Gastrocnemius medialis (tissue), 4 donors: Measurements from ENCODE around the gene MT1A. TPM values are rescaled to one million over a fixed set of nuclear protein-coding genes. Genes with fewer than 3 reads are reported as not detected.
A peak's percentile ranks its signal among the peaks of the same experiment; 100 is the strongest.

Experiments
- ATAC-seq, 2 donors: fragments of 150-250 bp; one replicate each; pipeline ENCODE4 v1.9.1; 2016
- DNase-seq, 2 donors: peaks; one replicate each; pipeline ENCODE4 v3.0.0-alpha.2; 2019
- H3K27ac ChIP-seq, 4 donors: fragments of 200-600 bp; sonication (generic); 1 replicate in 1 of 4; 2 replicates in 3 of 4; pipeline ENCODE4 v1.5.1; 2016 to 2018; ENCODE audit warnings: mild to moderate bottlenecking in 2 of 4, moderate library complexity in 1 of 4
- H3K27me3 ChIP-seq, 3 donors: fragments of 200-600 bp; sonication (generic) in 2 of 3; 1 replicate in 1 of 3; 2 replicates in 2 of 3; pipeline versions ENCODE4 v1.5.1 to v1.6.0; 2016 to 2019; ENCODE audit warnings: mild to moderate bottlenecking in 1 of 3, moderate library complexity in 1 of 3
- H3K36me3 ChIP-seq, 2 donors: fragments of 200-600 bp; sonication (generic) in 1 of 2; one replicate each; pipeline ENCODE4 v1.5.1; 2017 to 2018
- H3K4me1 ChIP-seq, 2 donors: fragments of 200-600 bp; sonication (generic) in 1 of 2; one replicate each; pipeline ENCODE4 v1.5.1; 2016 to 2017; ENCODE audit warnings: mild to moderate bottlenecking in 2 of 2
- H3K4me3 ChIP-seq, 4 donors: fragments of 200-600 bp; sonication (generic) in 3 of 4; 1 replicate in 1 of 4; 2 replicates in 3 of 4; pipeline ENCODE4 v1.5.1; 2016 to 2019; ENCODE audit warnings: mild to moderate bottlenecking in 2 of 4
- H3K9me3 ChIP-seq, 3 donors: fragments of 200-600 bp; sonication (generic) in 2 of 3; 1 replicate in 1 of 3; 2 replicates in 2 of 3; pipeline ENCODE4 v1.5.1; 2016 to 2019
- CTCF ChIP-seq, 5 experiments: fragments of 450-650 bp in 3 of 5; fragments of 200-600 bp in 2 of 5; sonication (generic) in 2 of 5; IDR thresholded peaks in 4 of 5; conservative IDR thresholded peaks in 1 of 5; 1 replicate in 4 of 5; 2 replicates in 1 of 5; pipeline ENCODE4 v1.5.1; 2016 to 2019; ENCODE audit warnings: antibody characterized with exemption in 5 of 5, mild to moderate bottlenecking in 3 of 5, moderate library complexity in 3 of 5
- POLR2A ChIP-seq, 2 donors: fragments of 450-650 bp; IDR thresholded peaks; one replicate each; pipeline ENCODE4 v1.6.1; 2017; ENCODE audit warnings: antibody characterized with exemption in 2 of 2, mild to moderate bottlenecking in 2 of 2, moderate library complexity in 2 of 2
- in situ Hi-C, 4 donors: fragments of 200-750 bp; cut with MboI; loops; one replicate each; pipeline versions ENCODE4 v1.15.0 to v1.8.0; 2017; ENCODE audit warnings: low sequenced_read_pairs in 4 of 4
- intact Hi-C: fragments of 100-400 bp; cut with DNase I; formaldehyde crosslinking; loops from one replicate; pipeline ENCODE4 v1.15.1; 2023; ENCODE audit warnings: low total_unique reads
- total RNA-seq, 4 donors: library from RNA; depleted of rRNA; stranded (reverse); fragments of >200 nt; gene quantifications; one replicate each; pipeline versions ENCODE4 v1.1.0 to v1.2.3, GENCODE V29; 2016

MT1A gene
- total RNA-seq, 4 donors from 2014 or later: 17.3 to 34.9 (median 20.2) TPM; not detected in 1

- peak overlapping the region; percentile 89 to 94 (median 91) for H3K27ac ChIP-seq
- H3K27me3 ChIP-seq: peaks cover 3 to 10% (median 6%) of the 10 kb centered on the region in 3 donors
- in situ Hi-C loops: loop anchor here in 1 of 4 donors (25.0 kb wide), 1 partner anchor 267 kb away; no protein-coding TSS in a partner anchor
- H3K9me3 ChIP-seq: no peaks in the 10 kb centered on the region
- no peak overlapping the region for H3K4me3 ChIP-seq
- H3K4me1 ChIP-seq: peaks cover 28 to 31% of the 10 kb centered on the region in 2 donors
- intact Hi-C loops: loop anchor here (1.0 kb wide), 2 partner anchors 13 to 73 kb away; no protein-coding TSS in a partner anchor
- DNase-seq: peak in 1 of 2 donors; percentile 65
- TF ChIP-seq POLR2A (IDR thresholded peaks at IDR 0.05): no peak
- no peak for TF ChIP-seq CTCF (IDR thresholded peaks at IDR 0.05 in 4 of 5, conservative IDR thresholded peaks at IDR 0.05 in 1 of 5)
- no peaks in the 10 kb centered on the region for H3K36me3 ChIP-seq
- ATAC-seq: no peak
Observed at GRCh38 chr16:56679078-56679730, 40.7 kb downstream of the MT1A start.

DNA sequence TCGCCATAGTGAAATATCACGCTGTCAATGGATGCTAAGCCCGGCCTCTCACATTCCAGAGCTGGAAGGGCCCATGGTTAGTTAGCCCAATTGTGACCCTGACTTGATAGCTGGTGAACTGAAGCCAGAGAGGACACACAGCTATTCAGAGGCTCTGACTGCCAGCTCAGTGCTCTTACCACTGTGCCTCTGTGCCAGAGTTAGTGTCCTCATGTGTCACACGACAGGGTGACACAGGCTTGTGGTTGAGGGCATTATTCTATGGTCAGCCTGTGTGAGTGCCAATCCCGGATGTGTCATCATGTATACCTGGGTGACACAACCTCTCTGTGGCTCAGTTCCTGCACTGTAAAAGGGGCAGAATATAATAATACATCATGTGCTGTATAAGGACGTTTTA, 41.4 kb downstream of the MT1A start:
- Histone ChIP-seq H3K4me3 (no peak overlapping the region), H3K4me1 (peaks cover 32 to 34% of the 10 kb centered on the region in 2 donors), H3K27me3 (peaks cover 3 to 10% (median 6%) of the 10 kb centered on the region in 3 donors), H3K36me3 (no peaks in the 10 kb centered on the region), H3K9me3 (no peaks in the 10 kb centered on the region), H3K27ac (peak overlapping the region; percentile 89 to 94 (median 91))
- intact Hi-C loops: loop anchor here (1.0 to 5.0 kb wide), 5 partner anchors 12 to 382 kb away; partner anchors contain the start of gene HERPUD1
- peak; percentile 90 to 96 for DNase-seq
- peak in 1 of 5 experiments; percentile 16 for TF ChIP-seq CTCF (IDR thresholded peaks at IDR 0.05 in 4 of 5, conservative IDR thresholded peaks at IDR 0.05 in 1 of 5)
- TF ChIP-seq POLR2A (IDR thresholded peaks at IDR 0.05): no peak
- peak; percentile 62 to 67 for ATAC-seq
- in situ Hi-C loops: loop anchor here in 3 of 4 donors (5.0 to 25.0 kb wide), 2 partner anchors 73 to 268 kb away; partner anchors contain the start of gene MT2A (in 2 of the 3)

- in situ Hi-C loops: loop anchor here in 3 of 4 donors (5.0 to 25.0 kb wide), 2 partner anchors 75 to 270 kb away; partner anchors contain the start of gene MT2A (in 2 of the 3)
- H3K4me1 ChIP-seq: peaks cover 45 to 46% of the 10 kb centered on the region in 2 donors
- peak; percentile 28 to 29 for ATAC-seq
- H3K4me3 ChIP-seq: peak within 1 kb of the TSS; percentile 66 to 83 (median 78)
- H3K9me3 ChIP-seq: no peaks in the 10 kb centered on the region
- DNase-seq: peak; percentile 95 to 97
- intact Hi-C loops: loop anchor here (1.0 to 5.0 kb wide), 6 partner anchors 57 to 380 kb away; partner anchors contain the start of genes HERPUD1, MT1E and MT2A
- H3K27me3 ChIP-seq: no peaks in the 10 kb centered on the region
- TF ChIP-seq POLR2A (IDR thresholded peaks at IDR 0.05): peak in 1 of 2 donors; percentile 99
- no peak for TF ChIP-seq CTCF (IDR thresholded peaks at IDR 0.05 in 4 of 5, conservative IDR thresholded peaks at IDR 0.05 in 1 of 5)
- H3K27ac ChIP-seq: peak within 1 kb of the TSS; percentile 89 to 94 (median 91)
- no peaks in the 10 kb centered on the region for H3K36me3 ChIP-seq
Observed at GRCh38 chr16:56681939-56682702, 43.7 kb downstream of the MT1A start, which contains the start of gene MT1X. MT1X (plus strand) TSS chr16:56682470; CDS start chr16:56682541, 71 bp downstream.

- intact Hi-C loops: loop anchor here (1.0 to 5.0 kb wide), 6 partner anchors 58 to 379 kb away; partner anchors contain the start of genes HERPUD1, MT1E and MT2A
- Histone ChIP-seq H3K36me3 (no peaks in the 10 kb centered on the region), H3K4me3 (peak overlapping the region; percentile 66 to 83 (median 78)), H3K4me1 (peaks cover 45 to 46% of the 10 kb centered on the region in 2 donors), H3K27ac (peak overlapping the region; percentile 89 to 94 (median 91)), H3K9me3 (no peaks in the 10 kb centered on the region), H3K27me3 (no peaks in the 10 kb centered on the region)
- no peak for TF ChIP-seq CTCF (IDR thresholded peaks at IDR 0.05 in 4 of 5, conservative IDR thresholded peaks at IDR 0.05 in 1 of 5)
- TF ChIP-seq POLR2A (IDR thresholded peaks at IDR 0.05): peak in 1 of 2 donors; percentile 87
- DNase-seq: peak in 1 of 2 donors; percentile 42
- ATAC-seq: peak in 1 of 2 donors; percentile 1
- in situ Hi-C loops: loop anchor here in 3 of 4 donors (5.0 to 25.0 kb wide), 2 partner anchors 76 to 271 kb away; partner anchors contain the start of gene MT2A (in 2 of the 3)
Observed at GRCh38 chr16:56682703-56683397, 44.4 kb downstream of the MT1A start.
